Measurements from ENCODE around the gene RBM7.

The RBM7 gene

DNA sequence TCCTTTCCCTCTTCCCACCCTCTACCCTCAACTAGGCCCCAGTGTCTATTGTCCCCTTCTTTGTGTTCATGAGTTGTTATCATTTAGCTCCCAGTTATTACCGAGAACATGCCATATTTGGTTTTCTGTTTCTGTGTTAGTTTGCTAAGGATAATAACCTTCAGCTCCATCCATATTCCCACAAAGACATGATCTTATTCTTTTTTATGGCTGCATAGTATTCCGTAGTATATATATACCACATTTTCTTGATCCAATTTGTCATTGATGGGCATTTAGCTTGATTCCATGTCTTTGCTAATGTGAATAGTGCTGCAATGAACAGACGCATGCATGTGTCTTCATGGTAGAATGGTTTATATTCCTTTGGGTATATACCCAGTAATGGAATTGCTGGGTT, 18.0 kb upstream of the RBM7 start:
- no peak for DNase-seq (ENCODE audit: extremely low read depth, low read depth)
- TF ChIP-seq, protein P1, sequence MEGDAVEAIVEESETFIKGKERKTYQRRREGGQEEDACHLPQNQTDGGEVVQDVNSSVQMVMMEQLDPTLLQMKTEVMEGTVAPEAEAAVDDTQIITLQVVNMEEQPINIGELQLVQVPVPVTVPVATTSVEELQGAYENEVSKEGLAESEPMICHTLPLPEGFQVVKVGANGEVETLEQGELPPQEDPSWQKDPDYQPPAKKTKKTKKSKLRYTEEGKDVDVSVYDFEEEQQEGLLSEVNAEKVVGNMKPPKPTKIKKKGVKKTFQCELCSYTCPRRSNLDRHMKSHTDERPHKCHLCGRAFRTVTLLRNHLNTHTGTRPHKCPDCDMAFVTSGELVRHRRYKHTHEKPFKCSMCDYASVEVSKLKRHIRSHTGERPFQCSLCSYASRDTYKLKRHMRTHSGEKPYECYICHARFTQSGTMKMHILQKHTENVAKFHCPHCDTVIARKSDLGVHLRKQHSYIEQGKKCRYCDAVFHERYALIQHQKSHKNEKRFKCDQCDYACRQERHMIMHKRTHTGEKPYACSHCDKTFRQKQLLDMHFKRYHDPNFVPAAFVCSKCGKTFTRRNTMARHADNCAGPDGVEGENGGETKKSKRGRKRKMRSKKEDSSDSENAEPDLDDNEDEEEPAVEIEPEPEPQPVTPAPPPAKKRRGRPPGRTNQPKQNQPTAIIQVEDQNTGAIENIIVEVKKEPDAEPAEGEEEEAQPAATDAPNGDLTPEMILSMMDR (IDR thresholded peaks at IDR 0.05; ENCODE audit: low read depth, low read length): no peak

DNA sequence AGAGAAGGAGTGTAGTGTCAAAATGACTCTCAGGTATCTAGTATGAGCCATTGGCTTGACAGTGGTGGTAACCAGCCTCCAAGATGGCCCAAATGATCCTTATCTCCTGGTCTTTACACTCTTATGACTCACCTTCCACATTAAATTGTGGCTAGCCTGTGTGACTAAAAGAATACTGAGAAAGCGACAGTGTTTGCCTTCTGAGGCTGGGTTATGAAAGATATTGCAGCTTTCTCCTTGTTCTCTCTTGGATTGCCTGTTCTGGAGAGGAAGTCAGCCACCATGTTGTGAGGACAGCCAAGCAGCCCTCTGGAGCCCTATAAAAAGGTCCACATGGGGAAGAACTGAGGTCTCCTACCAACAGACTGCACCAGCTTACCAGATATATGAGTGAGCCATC, 16.0 kb upstream of the RBM7 start:
- no peak for DNase-seq (ENCODE audit: extremely low read depth, low read depth)
- TF ChIP-seq, protein P1 (IDR thresholded peaks at IDR 0.05; ENCODE audit: low read depth, low read length): no peak

DNA sequence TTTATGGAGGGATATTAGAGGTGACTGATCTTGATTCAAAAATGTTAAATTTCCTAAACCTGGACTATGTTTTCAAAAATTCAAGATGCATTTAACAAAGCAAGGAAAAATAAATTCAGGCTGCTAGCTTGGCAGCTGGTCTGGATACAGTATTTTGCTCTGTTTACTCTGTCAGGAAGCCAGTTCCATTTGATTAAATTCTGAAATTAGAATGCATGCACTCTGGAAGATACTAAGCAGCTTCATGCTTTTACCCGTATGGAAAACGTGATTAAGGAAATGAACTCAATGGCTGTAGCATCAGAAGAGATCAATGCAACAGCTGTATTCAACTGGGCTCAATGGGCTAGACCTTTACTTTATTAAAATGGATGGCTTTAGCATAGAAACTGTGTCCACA, 14.3 kb upstream of the RBM7 start:
- TF ChIP-seq, protein P1 (IDR thresholded peaks at IDR 0.05; ENCODE audit: low read depth, low read length): no peak
- DNase-seq (ENCODE audit: extremely low read depth, low read depth): no peak

DNA sequence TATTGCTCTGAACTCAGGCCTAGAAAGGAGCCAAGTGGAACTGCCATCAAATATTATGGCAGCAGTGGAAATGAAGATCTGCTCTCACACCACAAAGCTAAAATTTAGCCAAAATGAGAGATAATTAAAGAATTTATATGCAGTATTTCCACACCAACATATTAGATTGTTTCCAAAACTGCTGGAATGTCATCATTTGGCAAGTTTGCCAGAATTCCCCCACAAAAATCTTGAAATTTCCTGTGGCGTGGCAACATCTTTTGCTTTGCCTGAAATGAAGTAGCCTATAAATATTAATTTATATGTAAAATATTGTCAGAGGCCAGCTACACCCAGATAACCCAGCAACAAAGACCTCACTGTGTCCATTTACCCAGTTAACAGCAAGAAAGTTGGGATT, 13.9 kb upstream of the RBM7 start:
- TF ChIP-seq, protein P1 (IDR thresholded peaks at IDR 0.05; ENCODE audit: low read depth, low read length): no peak
- DNase-seq (ENCODE audit: extremely low read depth, low read depth): no peak

DNA sequence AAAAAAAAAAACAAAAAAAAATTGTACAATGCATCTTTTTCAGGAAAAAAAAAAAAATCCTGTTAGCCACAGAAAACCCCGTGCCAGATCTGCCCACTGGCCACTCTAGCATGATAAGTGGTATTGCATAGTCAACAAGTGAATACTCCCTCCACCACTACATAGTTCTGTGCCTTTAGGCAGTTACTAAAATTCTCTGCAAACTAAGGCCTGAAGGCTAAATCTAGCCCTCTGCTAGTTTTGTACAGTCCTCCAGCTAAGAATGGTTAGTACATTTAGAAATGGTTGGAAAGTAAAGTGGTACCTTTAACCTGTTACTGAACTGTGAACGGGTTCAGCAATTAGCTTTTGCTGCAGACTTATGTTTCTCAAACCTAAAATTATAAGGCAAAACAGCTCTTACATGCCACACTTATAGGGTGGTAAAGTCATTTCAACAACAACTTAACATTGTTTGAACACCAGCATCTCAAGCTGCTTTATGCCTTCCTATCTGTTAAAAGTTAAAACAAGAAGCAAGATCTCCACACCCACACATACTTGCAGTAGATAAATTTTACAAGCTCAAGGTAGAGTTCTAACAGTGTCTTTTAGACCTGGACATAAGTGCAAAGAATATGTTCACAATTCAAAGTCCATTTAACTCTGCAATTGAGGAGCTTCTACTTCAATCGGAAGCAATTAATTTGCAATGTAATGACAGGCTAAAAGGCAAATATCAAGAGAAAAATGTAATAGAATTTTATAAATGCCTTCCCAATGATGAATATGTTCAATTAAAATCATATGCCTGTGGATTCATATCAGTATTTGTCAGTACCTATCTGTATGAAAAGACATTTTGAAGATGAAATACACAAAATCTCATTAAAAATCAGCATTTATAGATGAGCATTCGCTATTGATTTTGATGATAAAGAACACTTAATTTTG, 7.5 kb upstream of the RBM7 start:
- TF ChIP-seq, protein P1 (IDR thresholded peaks at IDR 0.05; ENCODE audit: low read depth, low read length): no peak
- no peak for DNase-seq (ENCODE audit: extremely low read depth, low read depth)

- DNase-seq (ENCODE audit: extremely low read depth, low read depth): no peak
- TF ChIP-seq, protein P1 (IDR thresholded peaks at IDR 0.05; ENCODE audit: low read depth, low read length): peak; percentile 32
These were observed 4.7 kb upstream of the RBM7 start for GRCh38 chr11:114395736-114396135.

- no peak for DNase-seq (ENCODE audit: extremely low read depth, low read depth)
- TF ChIP-seq, protein P1 (IDR thresholded peaks at IDR 0.05; ENCODE audit: low read depth, low read length): no peak
These were observed 3.5 kb upstream of the RBM7 start for GRCh38 chr11:114396916-114397315.

Data from AG09319 (cell line).